GM19452 (cell line): Measurements from ENCODE around the gene LLGL1.

Experiments
- ATAC-seq: cut with Tn5 transposase; IDR thresholded peaks from one replicate; pipeline ENCODE4 v1.9.1; 2021; ENCODE audit not compliant: unreplicated experiment

LLGL1 gene

DNA sequence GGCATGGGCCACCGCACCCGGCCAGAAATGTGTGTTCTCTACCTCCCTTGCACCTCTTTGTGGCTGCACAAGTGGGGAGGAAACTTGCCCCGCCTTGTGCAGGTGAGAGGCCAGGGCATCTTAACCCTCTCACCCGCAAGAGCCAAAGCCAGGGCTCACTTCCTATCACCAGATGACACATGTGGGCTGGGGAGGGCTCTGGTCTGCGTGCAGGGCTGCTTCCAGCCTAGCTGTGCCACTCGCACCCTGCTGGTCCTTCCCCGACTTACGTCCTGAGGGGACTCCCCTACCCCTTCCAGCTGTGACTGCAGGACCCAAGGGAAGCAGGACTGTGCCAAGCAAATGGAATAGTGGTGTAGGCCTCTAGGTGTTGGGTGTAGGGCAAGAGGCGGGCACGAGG, 41.9 kb downstream of the LLGL1 start:
- ATAC-seq, result no peak

GRCh38 chr17:18267927-18268711, 42.7 kb downstream of the LLGL1 start:
- no peak for ATAC-seq

DNA sequence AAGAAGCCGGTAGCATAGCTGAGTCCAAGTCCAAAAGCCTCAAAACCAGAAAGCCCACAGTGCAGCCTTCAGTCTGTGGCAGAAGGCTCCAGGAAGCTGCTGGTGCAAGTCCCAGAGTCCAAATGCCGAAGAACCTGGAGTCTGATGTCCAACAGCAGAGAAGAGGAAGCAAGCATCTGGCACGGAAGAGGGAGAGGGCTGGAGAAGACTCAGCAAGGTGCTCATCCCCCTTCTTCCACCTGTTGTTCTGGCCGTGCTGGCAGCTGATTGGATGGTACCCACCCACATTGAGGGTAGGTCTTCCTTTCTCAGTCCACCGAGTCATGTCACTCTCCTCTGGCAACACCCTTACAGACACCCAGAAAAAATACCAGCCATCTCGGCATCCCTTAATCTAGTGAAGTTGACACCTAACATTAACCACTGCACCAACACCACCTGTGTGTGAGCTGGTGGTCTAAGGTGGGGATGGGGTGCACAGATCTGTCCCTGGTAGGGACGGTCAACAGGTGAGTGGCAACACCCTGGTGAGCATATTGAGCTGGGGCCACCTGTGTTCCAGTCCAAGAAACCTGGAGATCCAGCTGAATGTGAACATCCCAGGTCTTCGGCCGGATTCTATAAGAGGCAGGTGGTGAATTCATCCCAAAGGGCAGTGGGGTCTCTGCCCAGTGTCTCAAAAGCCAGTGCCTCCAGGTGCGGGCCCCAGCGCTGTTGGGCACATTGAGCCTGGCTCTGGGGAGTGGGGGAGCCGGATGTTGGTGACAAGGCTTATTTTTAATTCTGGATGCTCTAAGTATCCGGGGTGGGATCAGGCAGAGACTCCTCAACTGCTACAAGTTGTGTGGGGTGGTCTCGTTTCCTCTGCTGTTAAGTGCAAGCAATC, 44.9 kb downstream of the LLGL1 start:
- ATAC-seq, result no peak

DNA sequence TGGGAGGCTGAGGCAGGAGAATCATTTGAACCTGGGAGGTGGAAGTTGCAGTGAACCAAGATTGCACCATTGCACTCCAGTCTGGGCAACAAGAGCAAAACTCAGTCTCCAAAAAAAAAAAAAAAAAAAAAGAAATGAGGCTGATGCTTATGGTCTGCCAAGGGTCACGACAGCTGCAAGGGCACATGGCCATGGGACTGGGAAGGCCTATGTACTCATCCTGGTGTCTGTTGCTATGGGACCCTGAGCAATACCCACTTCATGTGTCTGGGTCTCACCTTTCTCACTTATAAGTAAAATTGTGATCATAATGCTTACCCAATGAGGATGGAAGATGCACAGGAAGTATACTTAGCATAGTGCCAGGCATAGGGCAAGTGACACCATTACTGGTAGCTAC, 51.6 kb downstream of the LLGL1 start:
- ATAC-seq, result no peak

DNA sequence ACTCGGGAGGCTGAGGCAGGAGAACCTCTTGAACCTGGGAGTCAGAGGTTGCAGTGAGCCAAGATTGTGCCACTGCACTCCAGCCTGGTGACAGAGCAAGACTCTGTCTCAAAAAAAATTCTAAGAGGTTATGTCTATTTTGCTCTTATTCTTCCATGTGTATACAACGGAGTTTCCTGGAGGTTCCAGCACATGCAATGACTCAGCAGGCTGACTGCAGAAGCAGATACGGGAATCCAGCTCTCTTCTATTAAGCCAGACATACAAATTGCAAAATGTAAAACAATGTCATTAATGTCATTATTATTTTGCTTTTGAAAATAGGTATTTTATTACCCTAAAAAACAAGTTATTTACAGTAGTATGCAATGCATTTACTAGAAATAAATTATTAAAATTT, 53.4 kb downstream of the LLGL1 start:
- ATAC-seq, result no peak

DNA sequence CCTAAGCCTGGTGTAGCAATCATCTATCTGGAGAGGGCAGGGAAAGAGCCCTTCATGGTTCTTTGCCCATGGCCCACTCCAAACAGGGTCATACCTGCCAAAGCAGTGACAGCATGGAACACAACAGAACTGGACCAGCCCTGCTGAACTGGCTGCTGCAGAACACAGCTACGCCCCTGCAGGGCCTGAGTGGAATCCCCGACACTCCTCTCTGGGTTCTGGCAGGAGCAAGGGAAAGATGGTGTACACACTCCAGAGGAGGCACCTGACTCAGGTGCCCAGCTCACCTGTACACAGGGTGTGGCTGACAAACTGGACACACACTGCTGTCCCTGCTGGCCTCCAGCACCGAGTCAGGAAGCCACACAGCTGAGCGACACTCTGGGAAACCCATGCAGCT, 54.8 kb downstream of the LLGL1 start:
- no peak for ATAC-seq

GRCh38 chr17:18280766-18281371, 55.4 kb downstream of the LLGL1 start:
- ATAC-seq, result no peak

DNA sequence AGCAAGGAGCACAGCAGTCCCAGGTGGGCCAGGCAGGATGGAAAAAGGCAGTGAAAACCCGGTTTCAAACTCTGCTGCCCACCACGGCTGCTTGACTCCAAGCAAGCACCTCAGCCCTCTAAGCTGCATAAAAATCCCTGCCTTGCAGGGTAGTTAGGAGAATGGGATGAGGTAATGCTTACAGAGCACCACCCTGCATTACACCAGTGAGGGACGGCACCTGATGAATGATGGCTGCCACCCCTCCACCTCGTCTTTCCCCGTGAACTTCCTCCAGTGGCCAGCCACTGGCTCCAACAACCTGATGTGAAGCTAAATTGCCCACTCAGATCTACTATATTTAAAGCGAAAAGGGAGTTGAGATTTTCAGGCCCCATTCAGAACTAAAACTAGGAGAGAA, 56.4 kb downstream of the LLGL1 start:
- no peak for ATAC-seq

- no peak for ATAC-seq
These were observed 59.9 kb downstream of the LLGL1 start for GRCh38 chr17:18285296-18285695.

GRCh38 chr17:18291718-18292540, 66.5 kb downstream of the LLGL1 start:
- ATAC-seq, result no peak
